Measurements from ENCODE around the gene RNF20.

Gene RNF20

DNA sequence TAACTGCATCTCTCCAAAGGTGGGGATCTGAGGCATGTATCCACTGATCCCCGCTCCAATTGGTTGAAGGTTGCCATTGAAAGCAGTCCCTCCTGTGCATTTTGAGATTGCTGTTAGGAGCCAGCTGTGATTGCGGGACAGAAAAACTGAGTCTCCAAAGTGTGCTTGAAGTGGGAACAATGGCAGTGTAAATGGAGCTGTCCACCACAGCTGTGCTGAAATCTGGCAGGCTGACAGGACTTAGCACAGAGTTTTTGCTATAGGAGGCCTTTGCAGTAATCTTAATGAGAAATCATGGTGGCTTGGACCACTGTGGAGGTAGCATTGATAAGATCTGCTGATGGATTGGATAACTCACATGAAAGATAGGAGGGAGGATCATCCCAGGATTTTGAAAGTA is 3.3 kb downstream of the RNF20 start:
- peak; percentile 9 for DNase-seq (ENCODE audit: low spot score)

DNA sequence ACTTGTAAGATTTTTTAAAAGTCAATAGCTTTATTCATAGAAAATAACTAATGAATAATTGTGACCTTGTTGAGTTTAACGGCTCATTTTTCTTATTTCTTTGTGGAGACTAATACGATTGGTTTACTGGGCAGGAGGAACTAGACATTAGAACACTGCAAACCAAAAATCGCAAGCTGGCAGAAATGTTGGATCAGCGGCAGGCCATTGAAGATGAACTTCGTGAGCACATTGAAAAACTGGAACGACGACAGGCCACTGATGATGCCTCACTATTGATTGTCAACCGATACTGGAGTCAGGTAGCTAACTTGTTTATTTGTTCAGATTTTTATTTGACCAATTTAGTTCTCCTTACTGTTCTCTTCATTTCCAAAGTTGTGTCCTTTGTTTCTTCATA is 6.4 kb downstream of the RNF20 start:
- no peak for DNase-seq (ENCODE audit: low spot score)

DNA sequence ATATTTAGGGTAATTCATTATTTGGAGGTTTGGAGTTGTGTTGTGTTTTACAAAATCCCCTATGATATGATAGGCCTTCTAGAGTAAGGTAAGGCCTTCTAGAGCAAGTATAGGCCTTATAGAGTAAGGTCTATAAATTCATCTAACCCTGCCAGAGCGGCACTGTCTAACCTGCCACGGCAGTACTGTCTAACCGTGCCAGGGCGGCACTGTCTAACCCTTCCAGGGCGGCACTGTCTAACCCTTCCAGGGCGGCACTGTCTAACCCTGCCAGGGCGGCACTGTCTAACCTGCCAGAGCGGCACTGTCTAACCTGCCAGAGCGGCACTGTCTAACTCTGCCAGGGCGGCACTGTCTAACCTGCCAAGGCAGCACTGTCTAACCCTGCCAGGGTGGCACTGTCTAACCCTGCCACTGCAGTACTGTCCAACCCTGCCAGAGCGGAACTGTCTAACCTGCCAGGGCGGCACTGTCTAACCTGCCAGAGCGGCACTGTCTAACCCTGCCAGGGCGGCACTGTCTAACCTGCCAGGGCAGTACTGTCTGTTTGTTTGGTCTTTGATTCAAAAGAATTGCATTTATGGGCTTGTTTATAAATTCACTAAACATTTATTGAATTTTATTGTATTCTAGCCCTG is 9.6 kb downstream of the RNF20 start:
- DNase-seq (ENCODE audit: low spot score), result no peak

GRCh38 chr9:101549472-101550098 is 15.9 kb downstream of the RNF20 start:
- DNase-seq (ENCODE audit: low spot score), result peak; percentile 26

DNA sequence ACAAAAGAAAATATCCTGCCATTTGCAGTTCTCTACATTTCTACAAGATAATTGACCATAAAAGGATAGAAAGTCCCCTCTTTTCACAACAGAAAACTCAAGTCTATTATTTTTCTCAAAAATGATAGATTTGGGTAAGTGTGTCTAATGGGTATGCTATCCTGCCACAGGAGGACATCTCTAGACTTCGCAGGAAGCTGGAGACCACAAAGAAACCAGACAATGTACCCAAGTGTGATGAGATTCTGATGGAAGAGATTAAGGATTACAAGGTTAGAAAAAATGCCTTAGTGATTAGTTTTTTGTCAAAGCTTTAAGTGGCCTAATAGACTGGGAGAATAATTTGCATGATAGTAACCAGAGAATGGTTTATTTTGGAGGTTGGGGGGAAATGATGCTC is 28.1 kb downstream of the RNF20 start:
- no peak for DNase-seq (ENCODE audit: low spot score)

DNA sequence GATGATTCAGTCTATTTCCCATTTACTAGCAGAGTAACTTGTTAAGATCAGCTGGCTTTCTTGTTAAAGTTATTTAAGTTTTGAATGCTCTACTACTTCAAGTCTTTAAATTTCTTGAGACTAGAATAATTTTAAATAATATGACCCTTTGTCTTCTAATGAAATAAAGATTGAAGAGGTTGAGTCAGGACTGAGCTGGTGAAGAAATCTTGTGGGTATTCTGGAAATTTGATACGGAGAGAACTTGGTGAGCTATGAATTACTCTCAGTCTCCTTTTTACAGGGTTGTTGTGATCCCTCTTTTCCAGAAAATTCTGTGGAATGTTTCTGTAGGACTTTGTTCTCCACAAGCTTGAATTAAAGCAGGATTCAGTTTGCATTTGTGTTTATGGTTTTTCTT is 29.3 kb downstream of the RNF20 start:
- no peak for DNase-seq (ENCODE audit: low spot score)

GRCh38 chr9:101564252-101564651 is 30.6 kb downstream of the RNF20 start:
- no peak for DNase-seq (ENCODE audit: low spot score)

GRCh38 chr9:101566904-101567724 is 33.5 kb downstream of the RNF20 start:
- DNase-seq (ENCODE audit: low spot score), result peak; percentile 58

DNA sequence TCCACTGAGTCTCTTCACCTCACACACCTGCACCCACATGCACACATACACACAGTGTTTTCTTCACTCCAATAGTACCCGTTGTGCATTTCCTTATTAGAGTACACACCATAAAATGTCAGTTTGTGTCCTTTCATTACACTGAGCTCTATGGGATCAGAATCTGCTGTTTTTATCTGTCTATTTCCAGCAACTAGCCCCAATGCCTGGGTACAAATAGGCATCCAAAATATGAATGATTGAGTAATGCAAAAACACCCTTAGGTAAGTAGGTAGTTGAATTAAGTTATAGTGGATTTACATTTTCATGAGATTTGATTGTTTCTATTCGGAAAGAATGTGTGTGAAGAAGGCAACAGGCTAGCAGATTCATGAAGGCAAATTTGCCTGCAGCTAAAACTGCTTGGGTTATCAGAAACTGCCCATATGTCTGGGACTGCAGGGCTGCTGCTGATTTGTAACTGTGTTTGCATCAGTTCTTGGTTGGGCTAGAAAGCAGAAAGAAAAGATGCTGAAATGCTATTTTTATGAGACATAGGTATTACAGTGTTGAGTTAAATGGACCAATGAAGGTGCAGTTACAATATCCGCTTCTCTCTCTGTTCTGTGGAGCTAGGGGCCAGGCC is 34.2 kb downstream of the RNF20 start:
- no peak for DNase-seq (ENCODE audit: low spot score)

DNA sequence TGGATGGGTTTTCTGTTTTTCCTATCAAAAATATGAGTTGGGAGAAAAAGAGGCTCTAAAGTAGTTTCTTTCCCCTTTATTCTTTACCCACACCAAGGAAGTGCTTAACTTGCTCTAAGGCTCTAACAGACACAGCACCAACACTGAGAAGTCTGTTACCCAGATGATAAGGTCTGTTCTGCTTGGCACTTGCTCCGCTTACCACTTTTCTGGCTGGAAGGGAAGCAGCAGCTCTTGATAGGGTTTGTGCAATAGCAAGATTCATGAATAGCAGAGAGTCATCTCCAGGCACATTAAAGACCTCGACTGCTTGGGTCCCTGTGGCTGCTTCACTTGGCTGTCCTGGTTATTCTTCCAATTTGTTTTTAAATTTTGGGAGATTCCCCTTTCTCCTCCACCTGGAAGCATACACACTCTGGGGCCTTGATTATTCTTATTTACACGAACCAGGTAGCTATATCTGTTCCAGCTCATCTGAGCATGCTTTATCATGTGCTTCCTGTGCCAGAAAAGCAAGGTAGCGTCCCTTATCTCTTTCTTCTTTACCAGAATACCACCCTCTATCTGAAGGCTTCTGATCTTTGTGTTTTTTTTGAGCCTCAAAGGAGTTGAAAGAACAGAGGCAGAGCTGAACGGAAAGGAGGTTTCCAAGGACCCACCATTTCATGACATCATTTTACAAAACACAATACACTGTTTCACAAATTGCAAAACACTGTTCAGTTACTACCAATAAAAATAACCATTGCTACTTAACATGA is 36.3 kb downstream of the RNF20 start:
- no peak for DNase-seq (ENCODE audit: low spot score)

GRCh38 chr9:101571114-101571513 is 37.5 kb downstream of the RNF20 start:
- no peak for DNase-seq (ENCODE audit: low spot score)

DNA sequence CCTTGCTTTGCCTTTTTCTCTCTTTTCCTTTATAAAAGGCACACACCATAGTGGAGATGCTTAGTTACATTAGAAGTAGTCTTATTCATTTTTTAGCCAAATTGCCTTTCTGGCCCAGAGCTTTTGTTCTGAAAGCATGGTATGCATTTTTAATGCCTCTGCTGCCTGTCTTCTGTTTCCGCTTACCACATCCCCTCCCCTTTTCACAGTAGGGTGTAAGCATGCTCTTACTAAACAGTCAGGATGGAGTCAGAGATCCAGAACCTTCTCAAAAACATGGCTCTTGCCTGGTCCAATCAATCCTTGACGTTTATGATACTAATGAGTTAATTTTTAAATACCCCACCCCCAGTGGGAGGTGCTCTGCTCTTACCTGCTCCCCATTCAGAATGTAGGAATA is 38.7 kb downstream of the RNF20 start:
- no peak for DNase-seq (ENCODE audit: low spot score)

DNA sequence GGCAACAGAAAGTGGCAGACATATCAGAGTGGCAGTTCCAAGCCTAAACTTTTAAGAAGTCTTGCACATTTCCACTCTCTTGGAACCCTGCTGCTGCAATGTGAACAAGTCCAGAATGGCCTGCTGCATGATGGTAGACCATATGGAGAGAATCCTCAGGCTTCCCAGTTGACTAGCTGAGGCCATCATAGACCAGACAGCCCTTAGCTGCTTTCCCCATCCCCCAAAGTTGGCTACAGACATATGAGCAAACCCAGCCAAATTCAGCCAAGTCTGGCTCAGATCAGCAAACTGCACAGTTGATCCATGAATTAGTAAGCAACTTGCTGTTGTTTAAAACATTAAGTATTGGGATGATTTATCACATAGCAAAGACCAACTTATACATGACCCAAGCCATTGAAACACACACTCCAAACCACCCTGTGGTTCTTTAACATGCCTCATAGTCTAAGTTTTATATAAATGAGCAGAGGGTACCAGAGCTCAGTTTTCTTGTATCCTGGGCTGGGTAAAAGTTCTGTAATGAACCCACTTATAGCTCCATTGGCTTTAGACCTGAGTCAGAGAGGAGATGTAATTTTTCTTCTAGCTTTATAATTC is 41.2 kb downstream of the RNF20 start:
- DNase-seq (ENCODE audit: low spot score), result no peak

DNA sequence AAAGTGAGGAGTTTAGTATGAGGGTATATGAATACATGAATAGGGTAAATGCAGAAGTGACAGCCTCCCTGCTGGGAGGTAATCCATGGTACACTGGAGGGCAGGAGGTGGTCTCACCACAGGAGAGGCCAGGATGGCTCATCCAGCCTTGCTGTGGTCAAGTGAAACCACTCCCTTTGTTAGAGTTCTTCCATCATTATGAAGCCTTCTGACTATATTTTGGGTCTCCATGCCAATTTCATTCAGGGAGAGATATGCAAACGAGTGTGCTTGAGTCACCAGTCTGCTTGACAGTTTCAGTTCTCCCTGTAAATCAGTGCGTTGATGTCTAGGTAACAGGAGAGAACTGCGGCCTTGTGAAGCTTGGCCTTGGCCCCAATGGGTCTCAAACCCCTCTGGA is 44.7 kb downstream of the RNF20 start:
- peak; percentile 25 for DNase-seq (ENCODE audit: low spot score)

DNA sequence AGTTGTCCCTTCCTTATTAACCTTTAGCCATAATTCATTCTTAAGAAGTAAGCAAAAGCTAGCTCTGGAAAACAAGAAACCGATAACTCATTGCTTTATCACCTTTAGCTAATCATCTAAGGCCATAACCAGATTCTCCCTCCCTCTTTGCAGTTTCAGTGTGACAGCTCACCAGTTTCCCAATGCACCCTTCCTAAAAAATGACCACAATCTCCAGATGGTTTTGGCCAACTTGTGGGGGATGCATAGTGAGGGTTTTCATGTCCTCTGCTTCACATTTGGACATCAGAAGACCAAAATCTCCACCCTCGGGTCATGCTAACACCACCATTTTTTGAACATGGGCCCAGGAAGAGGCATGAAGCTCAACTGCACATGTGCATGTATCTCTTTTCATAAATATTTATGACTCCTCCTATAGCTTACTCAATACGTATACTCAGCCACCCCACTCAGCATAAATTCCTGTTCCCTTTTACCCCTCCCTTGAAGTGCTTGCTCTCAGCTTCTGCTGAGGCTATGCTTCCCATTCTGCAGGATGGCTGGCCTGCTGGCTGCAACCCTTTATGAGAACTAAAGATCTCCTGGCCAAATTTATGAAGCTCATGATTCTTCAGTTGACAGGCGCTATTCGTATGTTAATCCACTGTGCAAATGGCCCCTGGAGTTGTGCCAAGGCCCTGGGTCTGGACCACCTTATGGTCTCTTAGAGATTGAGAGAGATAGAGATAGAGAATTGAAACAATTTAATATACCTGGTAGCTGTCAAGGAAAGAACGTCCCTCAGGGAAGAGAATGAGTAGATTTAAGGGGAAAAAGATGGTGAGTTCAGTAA is 46.3 kb downstream of the RNF20 start:
- DNase-seq (ENCODE audit: low spot score), result no peak

DNA sequence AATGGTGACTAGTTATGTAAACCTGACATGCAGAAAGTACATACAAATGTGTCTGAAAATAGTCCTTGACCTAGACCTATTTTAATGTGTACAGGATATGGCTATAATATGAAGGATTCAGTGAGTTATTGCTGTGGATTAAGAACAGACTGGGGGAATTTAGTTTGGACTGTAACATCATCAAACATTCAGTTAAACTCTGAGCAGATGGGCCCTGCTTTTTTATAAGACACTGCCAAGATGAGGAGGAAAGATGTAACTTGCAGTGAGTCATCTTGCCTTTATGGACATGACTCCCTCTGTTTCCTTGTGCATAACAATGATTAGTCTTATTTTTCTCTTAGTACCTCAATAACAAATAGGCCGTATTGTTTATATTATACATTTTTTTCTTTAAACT is 48.9 kb downstream of the RNF20 start:
- peak; percentile 55 for DNase-seq (ENCODE audit: low spot score)

GRCh38 chr9:101585740-101586139 is 52.1 kb downstream of the RNF20 start:
- DNase-seq (ENCODE audit: low spot score), result no peak

- peak; percentile 57 for DNase-seq (ENCODE audit: low spot score)
Measured at GRCh38 chr9:101586651-101587050, 53.0 kb downstream of the RNF20 start.

- DNase-seq (ENCODE audit: low spot score), result peak; percentile 20
Measured at GRCh38 chr9:101587332-101588043, 53.8 kb downstream of the RNF20 start.

- DNase-seq (ENCODE audit: low spot score), result peak; percentile 87
Measured at GRCh38 chr9:101590074-101590473, 56.4 kb downstream of the RNF20 start.

Data from kidney tubule cell (primary cell).